GM23248 (cell line): ENCODE measurements around the gene DPYD. TPM values are rescaled to one million over a fixed set of nuclear protein-coding genes. Genes with fewer than 3 reads are reported as not detected.

Experiments
- DNase-seq: peaks from one replicate; pipeline ENCODE4 v3.0.0-alpha.2; 2015
- H2AFZ ChIP-seq: fragments of 200-600 bp; sonication (generic); 2 replicates; pipeline ENCODE4 v1.6.1; 2016; ENCODE audit warnings: antibody characterized with exemption
- H3F3A ChIP-seq: fragments of 200-600 bp; sonication (generic); 2 replicates; pipeline ENCODE4 v1.6.1; 2016; ENCODE audit warnings: mild to moderate bottlenecking, antibody characterized with exemption, mixed run types; ENCODE audit not compliant: insufficient read depth
- H3K27ac ChIP-seq: fragments of 200-600 bp; sonication (generic); 2 replicates; pipeline ENCODE4 v1.5.1; 2016; ENCODE audit warnings: mild to moderate bottlenecking
- H3K27me3 ChIP-seq: fragments of 200-600 bp; sonication (generic); replicated peaks from 2 replicates; pipeline ENCODE4 v1.6.1; 2016; ENCODE audit warnings: mild to moderate bottlenecking; ENCODE audit not compliant: insufficient read depth
- H3K36me3 ChIP-seq: fragments of 200-600 bp; sonication (generic); 2 replicates; pipeline ENCODE4 v1.6.1; 2016; ENCODE audit warnings: low read depth, mild to moderate bottlenecking
- H3K4me1 ChIP-seq: fragments of 200-600 bp; sonication (generic); 2 replicates; pipeline ENCODE4 v1.6.1; 2016; ENCODE audit warnings: mild to moderate bottlenecking; ENCODE audit not compliant: insufficient read depth
- H3K4me2 ChIP-seq: fragments of 200-600 bp; sonication (generic); one replicate; pipeline ENCODE4 v1.6.1; 2016; ENCODE audit warnings: mild to moderate bottlenecking; ENCODE audit not compliant: unreplicated experiment
- H3K4me3 ChIP-seq: fragments of 200-600 bp; sonication (generic); 2 replicates; pipeline ENCODE4 v1.5.1; 2016; ENCODE audit warnings: mild to moderate bottlenecking
- H3K79me2 ChIP-seq: fragments of 200-600 bp; sonication (generic); 2 replicates; pipeline ENCODE4 v1.6.1; 2016; ENCODE audit warnings: mild to moderate bottlenecking; ENCODE audit not compliant: insufficient read depth
- H3K9ac ChIP-seq: fragments of 200-600 bp; sonication (generic); 2 replicates; pipeline ENCODE4 v1.6.1; 2016; ENCODE audit warnings: mild to moderate bottlenecking
- H3K9me2 ChIP-seq: fragments of 200-600 bp; sonication (generic); 2 replicates; pipeline ENCODE4 v1.6.1; 2016; ENCODE audit warnings: mixed run types, mild to moderate bottlenecking, moderate library complexity; ENCODE audit not compliant: insufficient read depth
- H3K9me3 ChIP-seq: fragments of 200-600 bp; sonication (generic); one replicate; pipeline ENCODE4 v1.6.1; 2017; ENCODE audit warnings: low read depth
- H4K20me1 ChIP-seq: fragments of 200-600 bp; sonication (generic); 2 replicates; pipeline ENCODE4 v1.6.0; 2016; ENCODE audit not compliant: insufficient read depth
- EZH2 ChIP-seq: fragments of 200-600 bp; sonication (generic); IDR thresholded peaks from 2 replicates; pipeline ENCODE4 v1.6.1; 2018; ENCODE audit warnings: antibody characterized with exemption, mild to moderate bottlenecking; ENCODE audit not compliant: insufficient read depth, poor library complexity, severe bottlenecking
- EZH2phosphoT487 ChIP-seq: fragments of 200-600 bp; sonication (generic); IDR thresholded peaks from 2 replicates; pipeline ENCODE4 v1.6.1; 2018; ENCODE audit warnings: antibody characterized with exemption, moderate library complexity, mild to moderate bottlenecking, low read depth; ENCODE audit not compliant: insufficient read depth
- WGBS, 2 experiments: methylation state at CpG; one replicate each; pipeline ENCODE4 v1.1.6; 2015 to 2017; ENCODE audit warnings: low lambda C conversion rate in 2 of 2, low coverage in 1 of 2; ENCODE audit errors: missing lambda C conversion rate in 2 of 2; 5-methylcytosine and 5-hydroxymethylcytosine counted together
- in situ Hi-C: fragments of 300-500 bp; cut with MboI; formaldehyde crosslinking; loops from 2 replicates; pipeline ENCODE4 v1.15.0; 2020
- polyA plus RNA-seq: library from polyadenylated mRNA; unstranded; fragments of >200 nt; fragmentation: Nextera tagmentation; extraction: Ambion mirVana; gene quantifications from 2 replicates; pipeline ENCODE4 v1.2.1, GENCODE V29; 2016
- total RNA-seq: library from RNA; depleted of rRNA; stranded (reverse); fragments of >200 nt; shearing (Covaris generic); gene quantifications from 2 replicates; pipeline ENCODE4 v1.2.3, GENCODE V29; 2014

DPYD gene
- total and polyA plus RNA-seq, 2 experiments from 2014 or later = 38.4 to 70.7 TPM

- Histone ChIP-seq H3F3A (no peaks in the 10 kb centered on the region), H3K9ac (no peak overlapping the region), H3K27me3 (no peaks in the 10 kb centered on the region), H3K36me3 (0 out of 2 replicates have a peak, but pooled peaks cover 8% of the 10 kb centered on the region), H3K4me3 (no peak overlapping the region), H3K9me3 (no peaks in the 10 kb centered on the region), H3K27ac (no peak overlapping the region), H3K4me1 (no peaks in the 10 kb centered on the region; the same call in 1 of the 2 replicates), H3K79me2 (0 out of 2 replicates have a peak, but pooled peaks cover 5% of the 10 kb centered on the region), H3K4me2 (no peak overlapping the region), H3K9me2 (no peaks in the 10 kb centered on the region), H2AFZ (no peak overlapping the region), H4K20me1 (no peaks in the 10 kb centered on the region)
- DNase-seq = no peak
- WGBS, 2 experiments = 87 to 91% methylated on average over 2 of the region's 2 CpGs
- TF ChIP-seq EZH2 (no peak), EZH2phosphoT487 (no peak)
- in situ Hi-C loops = no loop called here
Observed at GRCh38 chr1:97721221-97721620, 199.6 kb downstream of the DPYD start.

GRCh38 chr1:97712980-97713379 is 207.9 kb downstream of the DPYD start:
- no peaks in the 10 kb centered on the region; the same call in 1 of the 2 replicates for H3K36me3 ChIP-seq
- H3F3A ChIP-seq = no peaks in the 10 kb centered on the region
- H3K27me3 ChIP-seq = no peaks in the 10 kb centered on the region
- H3K9me2 ChIP-seq = no peaks in the 10 kb centered on the region; the same call in 1 of the 2 replicates
- no peak for DNase-seq
- no peak overlapping the region for H3K4me3 ChIP-seq
- no peak for TF ChIP-seq EZH2phosphoT487
- TF ChIP-seq EZH2 = no peak
- no peaks in the 10 kb centered on the region for H4K20me1 ChIP-seq
- no peaks in the 10 kb centered on the region for H3K9me3 ChIP-seq
- no peak overlapping the region for H2AFZ ChIP-seq
- H3K9ac ChIP-seq = no peak overlapping the region
- no peaks in the 10 kb centered on the region for H3K4me1 ChIP-seq
- no peak overlapping the region for H3K4me2 ChIP-seq
- H3K79me2 ChIP-seq = no peaks in the 10 kb centered on the region
- in situ Hi-C loops = no loop called here
- no peak overlapping the region for H3K27ac ChIP-seq
- WGBS, 2 experiments = 95% methylated on average over 5 of the region's 5 CpGs

- Histone ChIP-seq H3K4me3 (no peak overlapping the region), H3K36me3 (no peaks in the 10 kb centered on the region; the same call in 1 of the 2 replicates), H3K9me3 (no peaks in the 10 kb centered on the region), H3K4me2 (no peak overlapping the region), H2AFZ (no peak overlapping the region), H3K9ac (no peak overlapping the region), H3K27ac (no peak overlapping the region), H3K27me3 (no peaks in the 10 kb centered on the region), H3K4me1 (no peaks in the 10 kb centered on the region), H3K9me2 (no peaks in the 10 kb centered on the region; the same call in 1 of the 2 replicates), H4K20me1 (no peaks in the 10 kb centered on the region), H3K79me2 (no peaks in the 10 kb centered on the region), H3F3A (no peaks in the 10 kb centered on the region)
- no peak for TF ChIP-seq EZH2phosphoT487
- TF ChIP-seq EZH2 = no peak
- DNase-seq = no peak
- WGBS, 2 experiments = 100% methylated on average over 1 of the region's 1 CpG
- in situ Hi-C loops = no loop called here
Observed at GRCh38 chr1:97711858-97712257, 209.0 kb downstream of the DPYD start.

GRCh38 chr1:97693601-97694000 is 227.2 kb downstream of the DPYD start:
- H3K9me2 ChIP-seq = no peaks in the 10 kb centered on the region
- H3K36me3 ChIP-seq = peaks cover 14% of the 10 kb centered on the region
- no peaks in the 10 kb centered on the region for H3K27me3 ChIP-seq
- H3K4me1 ChIP-seq = no peaks in the 10 kb centered on the region
- H3K4me3 ChIP-seq = no peak overlapping the region
- no peaks in the 10 kb centered on the region for H4K20me1 ChIP-seq
- no peaks in the 10 kb centered on the region for H3F3A ChIP-seq
- no peaks in the 10 kb centered on the region for H3K9me3 ChIP-seq
- in situ Hi-C loops = no loop called here
- H3K27ac ChIP-seq = no peak overlapping the region
- 8 to 22% methylated on average over 1 of the region's 1 CpG for WGBS, 2 experiments
- no peak overlapping the region for H3K4me2 ChIP-seq
- no peak overlapping the region for H3K9ac ChIP-seq
- DNase-seq = peak; percentile 26
- H2AFZ ChIP-seq = no peak overlapping the region
- H3K79me2 ChIP-seq = no peaks in the 10 kb centered on the region
- no peak for TF ChIP-seq EZH2
- TF ChIP-seq EZH2phosphoT487 = no peak

- TF ChIP-seq EZH2 = no peak
- TF ChIP-seq EZH2phosphoT487 = no peak
- H3K27ac ChIP-seq = no peak overlapping the region
- H3K4me1 ChIP-seq = no peaks in the 10 kb centered on the region
Observed at GRCh38 chr1:97691325-97691724, 229.5 kb downstream of the DPYD start.

More at GRCh38 chr1:97691325-97691724, 229.5 kb downstream of the DPYD start:
- Histone ChIP-seq H3K4me2 (no peak overlapping the region), H3F3A (no peaks in the 10 kb centered on the region), H3K79me2 (no peaks in the 10 kb centered on the region), H4K20me1 (no peaks in the 10 kb centered on the region), H3K9ac (no peak overlapping the region), H3K36me3 (peaks cover 14% of the 10 kb centered on the region), H3K9me3 (no peaks in the 10 kb centered on the region), H3K4me3 (no peak overlapping the region), H2AFZ (no peak overlapping the region), H3K9me2 (no peaks in the 10 kb centered on the region), H3K27me3 (no peaks in the 10 kb centered on the region)
- in situ Hi-C loops = no loop called here
- no peak for DNase-seq
